ENCODE data around the gene NFKBIE.

The NFKBIE gene

GRCh38 chr6:44219815-44220784, 45.3 kb downstream of the NFKBIE start:
- H3K36me3 ChIP-seq (ENCODE audit: insufficient read depth, low read length) = no peaks in the 10 kb centered on the region
- DNase-seq (ENCODE audit: low read depth, low spot score) = no peak
- H3K9me3 ChIP-seq (ENCODE audit: low read depth, low read length) = no peaks in the 10 kb centered on the region
- peak overlapping the region; percentile 64 for H3K4me3 ChIP-seq
- H3K9ac ChIP-seq (ENCODE audit: insufficient read length) = peak overlapping the region; percentile 32
- H3K27ac ChIP-seq = peak overlapping the region; percentile 84; the same call in 1 of the 2 replicates
- TF ChIP-seq EZH2 (IDR thresholded peaks at IDR 0.05) (no peak), FOXP2 (optimal IDR thresholded peaks at IDR 0.05; ENCODE audit: control extremely low read depth, extremely low read length, insufficient read depth) (no peak), POLR2AphosphoS5 (IDR thresholded peaks at IDR 0.05; ENCODE audit: borderline replicate concordance, low read depth, low read length) (no peak)

- Histone ChIP-seq H3K36me3 (ENCODE audit: insufficient read depth, low read length) (no peaks in the 10 kb centered on the region), H3K9ac (ENCODE audit: insufficient read length) (peak overlapping the region; percentile 70), H3K4me3 (peak overlapping the region; percentile 79), H3K9me3 (ENCODE audit: low read depth, low read length) (no peaks in the 10 kb centered on the region), H3K27ac (peak overlapping the region; percentile 93)
- TF ChIP-seq FOXP2 (optimal IDR thresholded peaks at IDR 0.05; ENCODE audit: control extremely low read depth, extremely low read length, insufficient read depth) (no peak), POLR2AphosphoS5 (IDR thresholded peaks at IDR 0.05; ENCODE audit: borderline replicate concordance, low read depth, low read length) (peak; percentile 55; the same call in 1 of the 2 replicates)
- DNase-seq (ENCODE audit: low read depth, low spot score) = peak; percentile 35
These were observed 46.1 kb downstream of the NFKBIE start for GRCh38 chr6:44219053-44219814.

GRCh38 chr6:44217332-44218143, 47.8 kb downstream of the NFKBIE start:
- TF ChIP-seq POLR2AphosphoS5 (IDR thresholded peaks at IDR 0.05; ENCODE audit: borderline replicate concordance, low read depth, low read length) (no peak), FOXP2 (optimal IDR thresholded peaks at IDR 0.05; ENCODE audit: control extremely low read depth, extremely low read length, insufficient read depth) (no peak), EZH2 (IDR thresholded peaks at IDR 0.05) (no peak)
- Histone ChIP-seq H3K27ac (peak overlapping the region; percentile 93; the same call in 1 of the 2 replicates), H3K4me3 (no peak overlapping the region), H3K36me3 (ENCODE audit: insufficient read depth, low read length) (no peaks in the 10 kb centered on the region), H3K9me3 (ENCODE audit: low read depth, low read length) (no peaks in the 10 kb centered on the region), H3K9ac (ENCODE audit: insufficient read length) (no peak overlapping the region)
- no peak for DNase-seq (ENCODE audit: low read depth, low spot score)

GRCh38 chr6:44216677-44217331, 48.5 kb downstream of the NFKBIE start, which contains the start of gene MYMX:
Gene MYMX (plus strand): TSS chr6:44216926. CDS start chr6:44217472, 546 bp downstream.
- H3K4me3 ChIP-seq = no peak within 1 kb of the TSS
- no peak for TF ChIP-seq POLR2AphosphoS5 (IDR thresholded peaks at IDR 0.05; ENCODE audit: borderline replicate concordance, low read depth, low read length)
- TF ChIP-seq EZH2 (IDR thresholded peaks at IDR 0.05) = no peak
- TF ChIP-seq FOXP2 (optimal IDR thresholded peaks at IDR 0.05; ENCODE audit: control extremely low read depth, extremely low read length, insufficient read depth) = no peak
- no peaks in the 10 kb centered on the region for H3K36me3 ChIP-seq (ENCODE audit: insufficient read depth, low read length)
- H3K9ac ChIP-seq (ENCODE audit: insufficient read length) = no peak within 1 kb of the TSS
- no peak for DNase-seq (ENCODE audit: low read depth, low spot score)
- peak within 1 kb of the TSS; percentile 3; the same call in 1 of the 2 replicates for H3K27ac ChIP-seq
- H3K9me3 ChIP-seq (ENCODE audit: low read depth, low read length) = no peaks in the 10 kb centered on the region

GRCh38 chr6:44214307-44214706, 51.0 kb downstream of the NFKBIE start:
- no peak for DNase-seq (ENCODE audit: low read depth, low spot score)
- Histone ChIP-seq H3K9ac (ENCODE audit: insufficient read length) (no peak overlapping the region), H3K4me3 (no peak overlapping the region), H3K36me3 (ENCODE audit: insufficient read depth, low read length) (no peaks in the 10 kb centered on the region), H3K27ac (no peak overlapping the region), H3K9me3 (ENCODE audit: low read depth, low read length) (no peaks in the 10 kb centered on the region)
- TF ChIP-seq FOXP2 (optimal IDR thresholded peaks at IDR 0.05; ENCODE audit: control extremely low read depth, extremely low read length, insufficient read depth) (no peak), POLR2AphosphoS5 (IDR thresholded peaks at IDR 0.05; ENCODE audit: borderline replicate concordance, low read depth, low read length) (no peak), EZH2 (IDR thresholded peaks at IDR 0.05) (no peak)

- Histone ChIP-seq H3K9me3 (ENCODE audit: low read depth, low read length) (no peaks in the 10 kb centered on the region), H3K4me3 (no peak overlapping the region), H3K36me3 (ENCODE audit: insufficient read depth, low read length) (no peaks in the 10 kb centered on the region), H3K9ac (ENCODE audit: insufficient read length) (no peak overlapping the region), H3K27ac (no peak overlapping the region)
- TF ChIP-seq EZH2 (IDR thresholded peaks at IDR 0.05) (no peak), FOXP2 (optimal IDR thresholded peaks at IDR 0.05; ENCODE audit: control extremely low read depth, extremely low read length, insufficient read depth) (no peak), POLR2AphosphoS5 (IDR thresholded peaks at IDR 0.05; ENCODE audit: borderline replicate concordance, low read depth, low read length) (no peak)
- DNase-seq (ENCODE audit: low read depth, low spot score) = no peak
These were observed 54.1 kb downstream of the NFKBIE start for GRCh38 chr6:44211284-44211683.

Measured in SK-N-MC (cell line).